PC-9 (cell line): ENCODE results near the gene CCL4L2.
"Not testable (repeated sequence)": the region's sequence is repeated elsewhere in the genome, so short reads cannot be mapped to it uniquely, and the experiment has no call there.

Experiments used
- CTCF ChIP-seq: fragments of 200-600 bp; sonication (generic); conservative IDR thresholded peaks from 2 replicates; pipeline ENCODE4 v1.6.1; 2017; ENCODE audit warnings: mixed run types, antibody characterized with exemption, mild to moderate bottlenecking, moderate library complexity
- EZH2 ChIP-seq: fragments of 200-600 bp; sonication (generic); IDR thresholded peaks from 2 replicates; pipeline ENCODE4 v1.8.0; 2017; ENCODE audit warnings: antibody characterized with exemption, low read depth

GRCh38 chr17:36210439-36211211 lies at the start of gene CCL4L2:
- not testable (repeated sequence) for TF ChIP-seq EZH2, CTCF
